Peyer's patch (tissue), 4 donors: ENCODE measurements around the gene RNF130.

Experiments used
- POLR2A ChIP-seq, 2 donors: fragments of 450-650 bp; IDR thresholded peaks; one replicate each; pipeline ENCODE4 v1.5.1; 2017; ENCODE audit warnings: antibody characterized with exemption in 2 of 2, mild to moderate bottlenecking in 2 of 2, moderate library complexity in 2 of 2
- TF ChIP-seq, protein P1 (sequence below), 6 experiments: fragments of 450-650 bp in 4 of 6; fragments of 200-600 bp in 2 of 6; sonication (generic) in 1 of 6; IDR thresholded peaks; one replicate each; pipeline ENCODE4 v1.5.1; 2017 to 2019; ENCODE audit warnings: antibody characterized with exemption in 6 of 6, mild to moderate bottlenecking in 3 of 6, moderate library complexity in 1 of 6

DNA sequence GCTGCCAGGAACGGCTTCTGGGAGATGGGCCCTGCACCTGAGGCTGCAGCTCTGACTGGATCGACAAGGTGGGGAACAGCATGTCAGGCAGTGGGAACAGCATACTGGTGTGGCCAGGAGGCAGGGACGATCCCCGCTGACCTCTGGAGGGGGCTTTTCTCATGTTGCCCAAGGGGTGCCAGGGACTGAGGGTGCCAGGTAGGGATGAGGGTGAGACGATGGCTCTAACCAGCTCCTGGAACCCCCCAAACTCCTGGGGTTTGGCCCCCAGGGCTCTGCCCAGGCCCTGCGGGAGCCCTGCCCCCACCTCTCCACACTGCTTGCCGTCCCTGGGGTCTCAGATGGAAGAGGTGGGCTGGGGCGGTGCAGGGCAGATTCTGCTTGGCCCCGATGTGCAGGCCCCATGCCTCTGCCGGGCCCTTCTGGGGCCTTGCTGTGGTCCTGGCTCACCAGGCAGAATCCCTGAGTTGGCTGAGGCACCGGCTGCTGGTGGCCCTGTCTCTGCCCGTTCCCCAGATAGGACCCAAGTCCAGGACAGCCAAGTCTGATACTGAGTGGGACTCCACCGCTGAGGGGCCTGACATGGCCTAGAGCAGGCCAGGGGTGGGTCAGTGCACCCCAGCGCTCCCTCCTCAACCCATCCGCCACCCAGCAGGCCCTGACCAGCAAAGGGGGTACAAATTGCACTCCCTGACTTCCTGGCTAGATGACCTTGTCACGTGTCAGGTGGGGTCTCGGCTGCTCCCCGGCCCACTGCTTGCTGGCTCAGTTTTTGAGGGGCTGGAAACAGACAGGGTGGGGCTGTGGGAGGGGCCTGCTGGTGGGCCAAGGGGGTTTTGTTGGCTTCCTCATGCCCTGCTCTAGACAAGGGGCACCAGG lies 28.4 kb upstream of the RNF130 start:
- no peak for TF ChIP-seq POLR2A (IDR thresholded peaks at IDR 0.05)
- TF ChIP-seq, protein P1, sequence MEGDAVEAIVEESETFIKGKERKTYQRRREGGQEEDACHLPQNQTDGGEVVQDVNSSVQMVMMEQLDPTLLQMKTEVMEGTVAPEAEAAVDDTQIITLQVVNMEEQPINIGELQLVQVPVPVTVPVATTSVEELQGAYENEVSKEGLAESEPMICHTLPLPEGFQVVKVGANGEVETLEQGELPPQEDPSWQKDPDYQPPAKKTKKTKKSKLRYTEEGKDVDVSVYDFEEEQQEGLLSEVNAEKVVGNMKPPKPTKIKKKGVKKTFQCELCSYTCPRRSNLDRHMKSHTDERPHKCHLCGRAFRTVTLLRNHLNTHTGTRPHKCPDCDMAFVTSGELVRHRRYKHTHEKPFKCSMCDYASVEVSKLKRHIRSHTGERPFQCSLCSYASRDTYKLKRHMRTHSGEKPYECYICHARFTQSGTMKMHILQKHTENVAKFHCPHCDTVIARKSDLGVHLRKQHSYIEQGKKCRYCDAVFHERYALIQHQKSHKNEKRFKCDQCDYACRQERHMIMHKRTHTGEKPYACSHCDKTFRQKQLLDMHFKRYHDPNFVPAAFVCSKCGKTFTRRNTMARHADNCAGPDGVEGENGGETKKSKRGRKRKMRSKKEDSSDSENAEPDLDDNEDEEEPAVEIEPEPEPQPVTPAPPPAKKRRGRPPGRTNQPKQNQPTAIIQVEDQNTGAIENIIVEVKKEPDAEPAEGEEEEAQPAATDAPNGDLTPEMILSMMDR (IDR thresholded peaks at IDR 0.05) = no peak
